ENCODE measurements around the gene HS1BP3.

The HS1BP3 gene

DNA sequence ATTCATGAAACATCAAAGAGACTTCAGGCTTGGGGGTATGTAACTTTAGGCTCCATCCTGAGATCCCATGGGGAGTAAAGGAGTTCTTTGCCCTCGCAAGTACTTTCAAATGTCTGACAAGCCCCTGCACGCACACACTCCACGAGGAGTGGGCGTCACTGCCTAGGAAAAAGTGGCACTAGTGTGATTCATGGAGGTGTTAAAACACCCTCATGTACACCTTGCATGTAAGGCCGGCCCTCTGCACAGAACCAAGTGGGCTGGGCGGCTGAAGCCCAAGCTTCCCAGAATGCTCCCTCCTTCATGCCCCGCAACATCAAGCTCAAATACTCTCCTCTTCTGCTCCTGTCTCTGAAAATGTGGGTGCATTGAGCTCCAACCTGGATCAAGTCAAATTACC lies 7.8 kb downstream of the HS1BP3 start:
- Mint-ChIP-seq H3K4me3 (no peak overlapping the region), H3K4me1 (ENCODE audit: low read depth in 2 of 2) (peaks cover 16 to 21% of the 10 kb centered on the region in 2 donors), H3K27ac (peak overlapping the region; percentile 15 to 25), H3K27me3 (no peaks in the 10 kb centered on the region), H3K36me3 (ENCODE audit: insufficient read depth) (peaks cover 16% of the 10 kb centered on the region), H3K9me3 (no peaks in the 10 kb centered on the region)
- DNase-seq (no peak), ATAC-seq (replicated peaks) (no peak)

- Mint-ChIP-seq H3K36me3 (ENCODE audit: insufficient read depth) (peaks cover 16% of the 10 kb centered on the region), H3K27me3 (no peaks in the 10 kb centered on the region), H3K4me1 (ENCODE audit: low read depth in 2 of 2) (peaks cover 14 to 19% of the 10 kb centered on the region in 2 donors), H3K9me3 (no peaks in the 10 kb centered on the region), H3K4me3 (no peak overlapping the region), H3K27ac (peak overlapping the region; percentile 25 to 49)
- DNase-seq (peak; percentile 69 to 75 (median 70)), ATAC-seq (replicated peaks) (peak; percentile 100)
Observed at GRCh38 chr2:20642055-20642971, 8.6 kb downstream of the HS1BP3 start.

DNA sequence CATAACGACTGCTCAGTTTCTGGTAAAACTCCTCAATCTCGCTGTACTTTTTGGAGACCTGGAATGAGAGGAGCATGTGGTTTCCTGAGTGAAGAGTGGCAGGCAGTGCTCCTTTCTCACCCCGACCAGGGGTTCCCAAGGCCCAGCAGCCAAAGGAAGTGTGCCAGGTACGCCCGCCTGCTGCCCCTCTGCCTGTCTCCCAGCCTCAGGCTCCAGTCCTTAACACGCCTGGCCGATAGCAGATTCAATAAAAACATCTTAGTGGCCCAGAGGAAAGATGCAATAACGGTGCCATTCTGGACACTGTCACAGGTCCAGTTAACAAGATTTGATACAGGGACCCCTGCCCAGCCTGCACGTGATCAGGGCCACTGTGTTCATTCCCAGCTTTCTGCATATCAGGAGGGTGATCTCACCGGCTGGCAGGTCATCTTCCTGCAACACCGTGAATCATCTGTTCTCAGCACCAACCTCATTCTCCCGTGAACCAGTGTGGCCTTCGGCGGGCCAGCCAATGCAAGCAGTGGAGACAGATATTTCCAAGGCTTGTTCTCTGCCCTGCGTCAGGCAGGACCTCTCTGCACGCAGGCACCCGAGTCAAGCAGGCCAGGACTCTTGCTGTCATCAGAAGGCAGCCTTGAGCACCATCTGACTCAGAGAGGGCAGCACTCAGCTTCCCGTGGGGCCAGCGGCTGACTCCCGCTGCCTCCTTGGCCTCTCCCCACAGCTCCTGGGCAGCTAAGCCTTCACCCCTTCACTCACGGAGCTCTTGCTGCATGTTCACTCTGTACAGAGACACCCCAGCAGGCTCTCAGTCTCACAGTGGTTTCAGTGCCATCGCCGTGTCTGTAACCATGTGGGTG lies 9.5 kb downstream of the HS1BP3 start:
- H3K4me1 Mint-ChIP-seq (ENCODE audit: low read depth in 2 of 2), result peaks cover 11 to 19% of the 10 kb centered on the region in 2 donors
- ATAC-seq (replicated peaks), result no peak
- no peaks in the 10 kb centered on the region for H3K27me3 Mint-ChIP-seq
- peak overlapping the region in 1 of 2 donors; percentile 49 for H3K27ac Mint-ChIP-seq
- peaks cover 16% of the 10 kb centered on the region for H3K36me3 Mint-ChIP-seq (ENCODE audit: insufficient read depth)
- H3K9me3 Mint-ChIP-seq, result no peaks in the 10 kb centered on the region
- no peak overlapping the region for H3K4me3 Mint-ChIP-seq
- no peak for DNase-seq

GRCh38 chr2:20640411-20641122 lies 10.3 kb downstream of the HS1BP3 start:
- no peak for ATAC-seq (replicated peaks)
- Mint-ChIP-seq H3K27me3 (no peaks in the 10 kb centered on the region), H3K36me3 (ENCODE audit: insufficient read depth) (peaks cover 16% of the 10 kb centered on the region), H3K9me3 (no peaks in the 10 kb centered on the region), H3K4me1 (ENCODE audit: low read depth in 2 of 2) (peaks cover 13 to 19% of the 10 kb centered on the region in 2 donors), H3K27ac (no peak overlapping the region), H3K4me3 (no peak overlapping the region)
- no peak for DNase-seq

DNA sequence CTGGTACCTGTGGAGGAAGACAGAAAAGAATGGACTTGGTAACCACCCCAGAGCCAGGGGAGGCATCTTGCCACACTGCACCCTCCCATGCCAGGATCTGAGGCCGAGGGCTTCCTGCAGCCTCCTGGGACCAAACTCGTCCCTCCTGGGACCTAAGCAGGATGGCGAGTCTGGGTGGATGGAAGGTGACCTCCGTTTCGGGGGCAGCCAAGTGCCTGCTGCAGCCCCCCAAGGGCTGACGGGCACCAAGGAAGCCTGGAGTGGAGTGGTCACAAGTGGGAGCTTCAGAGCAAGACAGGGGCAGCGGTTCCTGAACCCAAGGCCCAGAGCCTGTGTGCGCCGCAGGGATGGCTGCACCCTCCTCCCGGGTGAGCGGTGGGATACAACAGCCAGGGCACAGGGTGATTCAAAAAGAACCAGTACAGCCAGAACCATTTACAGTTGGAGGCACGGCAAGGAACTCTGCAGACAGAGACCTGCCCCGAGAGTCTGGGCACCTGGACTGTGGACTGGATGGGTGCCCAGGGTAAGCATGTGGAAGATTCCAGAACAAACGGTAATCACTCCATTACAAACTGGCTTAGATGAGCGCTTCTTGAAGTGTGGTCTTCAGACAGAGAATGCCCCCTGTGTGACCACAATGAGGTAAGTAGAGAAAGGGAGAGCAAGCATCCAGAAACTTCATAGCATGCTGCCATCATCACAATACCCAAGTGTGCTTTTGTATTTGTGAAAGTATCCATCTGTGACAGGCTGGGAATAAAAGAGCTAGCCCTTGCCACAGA lies 12.1 kb downstream of the HS1BP3 start:
- Mint-ChIP-seq H3K4me1 (ENCODE audit: low read depth in 2 of 2) (peaks cover 13 to 15% of the 10 kb centered on the region in 2 donors), H3K27me3 (no peaks in the 10 kb centered on the region), H3K36me3 (ENCODE audit: insufficient read depth) (peaks cover 19% of the 10 kb centered on the region), H3K27ac (no peak overlapping the region), H3K4me3 (no peak overlapping the region), H3K9me3 (no peaks in the 10 kb centered on the region)
- no peak for ATAC-seq (replicated peaks)
- no peak for DNase-seq

DNA sequence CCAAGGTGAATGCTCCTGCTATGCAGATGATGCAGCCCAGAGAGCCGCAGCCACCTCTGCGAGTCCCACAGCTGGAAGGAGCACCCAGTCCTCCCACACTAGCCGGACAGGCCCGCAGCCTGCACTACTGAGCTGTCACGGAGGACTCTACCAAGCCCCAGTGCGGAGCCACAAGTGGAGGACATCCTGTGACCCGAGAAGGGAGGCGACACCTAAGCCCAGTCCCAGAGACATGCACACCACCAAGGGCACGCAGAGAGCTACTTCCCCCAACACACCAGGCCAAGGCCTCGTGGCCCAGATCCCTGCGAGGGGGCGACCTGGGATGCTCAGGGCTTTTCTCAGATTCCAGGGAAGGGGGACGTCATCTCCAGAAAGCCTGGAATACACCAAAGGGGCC lies 12.9 kb downstream of the HS1BP3 start:
- Mint-ChIP-seq H3K36me3 (ENCODE audit: insufficient read depth) (peaks cover 19% of the 10 kb centered on the region), H3K4me3 (no peak overlapping the region), H3K27ac (no peak overlapping the region), H3K9me3 (no peaks in the 10 kb centered on the region), H3K27me3 (no peaks in the 10 kb centered on the region), H3K4me1 (ENCODE audit: low read depth in 2 of 2) (peaks cover 11 to 13% of the 10 kb centered on the region in 2 donors)
- no peak for DNase-seq
- ATAC-seq (replicated peaks), result no peak

DNA sequence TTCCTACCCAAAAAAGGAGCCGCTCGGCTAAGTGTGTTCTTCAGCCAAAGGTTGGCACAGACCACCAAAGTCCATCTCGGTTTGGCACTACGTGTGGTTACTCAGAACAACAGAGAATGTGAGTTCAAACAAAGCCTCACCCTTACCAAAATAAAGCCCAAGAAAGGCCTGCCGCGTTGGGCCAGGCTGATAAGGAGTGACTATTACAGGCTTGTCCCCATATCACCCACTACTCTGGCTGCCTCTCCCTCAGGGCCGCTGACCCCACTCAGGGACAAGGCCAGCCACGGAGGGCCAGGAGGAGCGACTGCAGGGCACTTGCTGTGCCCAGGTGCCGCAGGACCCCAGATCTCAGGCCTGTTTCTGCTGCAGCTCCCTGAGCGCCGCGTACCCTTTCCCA lies 13.8 kb downstream of the HS1BP3 start:
- Mint-ChIP-seq H3K4me3 (no peak overlapping the region), H3K27ac (no peak overlapping the region), H3K4me1 (ENCODE audit: low read depth in 2 of 2) (peaks cover 9% of the 10 kb centered on the region in 2 donors), H3K27me3 (no peaks in the 10 kb centered on the region), H3K36me3 (ENCODE audit: insufficient read depth) (peaks cover 19% of the 10 kb centered on the region), H3K9me3 (no peaks in the 10 kb centered on the region)
- ATAC-seq (replicated peaks) (no peak), DNase-seq (no peak)

DNA sequence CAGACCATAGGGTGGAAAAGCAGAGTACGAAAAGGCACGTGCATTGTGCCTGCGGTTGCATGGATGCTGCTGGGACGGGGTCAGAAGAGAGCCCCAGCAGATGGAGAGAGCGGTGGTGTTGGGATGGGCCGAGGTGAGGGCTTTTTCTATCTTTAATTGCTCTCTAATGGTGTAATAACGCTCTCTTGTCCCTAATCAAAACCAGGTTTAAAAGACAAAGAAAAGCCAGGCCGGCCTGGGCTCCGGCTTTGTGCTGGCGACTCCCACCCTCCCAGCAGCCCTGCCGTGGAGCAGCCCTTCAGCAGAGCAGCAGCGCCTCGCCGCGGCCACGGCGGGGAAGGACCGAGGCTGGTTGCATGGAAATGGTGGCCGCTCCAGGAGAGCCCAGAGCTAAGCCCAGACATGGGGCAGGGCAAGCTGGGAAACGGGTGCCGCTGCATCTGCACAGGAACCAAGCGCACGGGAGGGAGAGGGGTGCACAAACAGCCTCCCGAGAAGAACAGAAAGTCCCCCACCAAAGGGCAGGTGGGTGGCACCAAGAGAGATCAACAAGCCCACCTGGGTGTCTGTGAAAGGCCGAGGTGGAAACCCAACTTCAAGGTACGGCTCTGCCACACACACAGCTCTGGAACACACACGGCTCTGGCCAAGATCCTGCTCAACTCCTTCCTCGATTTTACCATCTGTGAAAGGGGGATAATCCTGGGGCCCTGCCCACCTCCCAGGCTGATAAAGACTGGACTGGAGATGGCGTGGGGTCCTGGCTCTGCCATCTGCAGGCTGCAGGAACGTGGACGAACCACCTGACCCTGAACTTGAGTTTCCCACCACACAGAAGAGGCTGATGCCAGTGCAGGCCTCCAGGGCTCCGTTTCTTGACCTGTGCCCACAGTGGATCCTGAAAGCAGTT lies 15.0 kb downstream of the HS1BP3 start:
- H3K4me1 Mint-ChIP-seq (ENCODE audit: low read depth in 2 of 2), result peaks cover 8% of the 10 kb centered on the region in 2 donors
- H3K27me3 Mint-ChIP-seq, result no peaks in the 10 kb centered on the region
- no peaks in the 10 kb centered on the region for H3K9me3 Mint-ChIP-seq
- peak; percentile 70 for ATAC-seq (replicated peaks)
- H3K4me3 Mint-ChIP-seq, result no peak overlapping the region
- no peak overlapping the region for H3K27ac Mint-ChIP-seq
- peaks cover 13% of the 10 kb centered on the region for H3K36me3 Mint-ChIP-seq (ENCODE audit: insufficient read depth)
- peak; percentile 16 to 35 (median 30) for DNase-seq

GRCh38 chr2:20635113-20635510 lies 15.8 kb downstream of the HS1BP3 start:
- no peak overlapping the region for H3K27ac Mint-ChIP-seq
- no peak for ATAC-seq (replicated peaks)
- no peaks in the 10 kb centered on the region for H3K27me3 Mint-ChIP-seq
- peaks cover 8% of the 10 kb centered on the region in 2 donors for H3K4me1 Mint-ChIP-seq (ENCODE audit: low read depth in 2 of 2)
- H3K4me3 Mint-ChIP-seq, result no peak overlapping the region
- peaks cover 13% of the 10 kb centered on the region for H3K36me3 Mint-ChIP-seq (ENCODE audit: insufficient read depth)
- DNase-seq, result no peak
- H3K9me3 Mint-ChIP-seq, result no peaks in the 10 kb centered on the region

GRCh38 chr2:20634507-20635112 lies 16.3 kb downstream of the HS1BP3 start:
- Mint-ChIP-seq H3K27me3 (no peaks in the 10 kb centered on the region), H3K27ac (peak overlapping the region in 1 of 2 donors; percentile 85), H3K36me3 (ENCODE audit: insufficient read depth) (peaks cover 13% of the 10 kb centered on the region), H3K9me3 (no peaks in the 10 kb centered on the region), H3K4me3 (no peak overlapping the region), H3K4me1 (ENCODE audit: low read depth in 2 of 2) (peaks cover 8% of the 10 kb centered on the region in 2 donors)
- no peak for ATAC-seq (replicated peaks)
- DNase-seq, result no peak

DNA sequence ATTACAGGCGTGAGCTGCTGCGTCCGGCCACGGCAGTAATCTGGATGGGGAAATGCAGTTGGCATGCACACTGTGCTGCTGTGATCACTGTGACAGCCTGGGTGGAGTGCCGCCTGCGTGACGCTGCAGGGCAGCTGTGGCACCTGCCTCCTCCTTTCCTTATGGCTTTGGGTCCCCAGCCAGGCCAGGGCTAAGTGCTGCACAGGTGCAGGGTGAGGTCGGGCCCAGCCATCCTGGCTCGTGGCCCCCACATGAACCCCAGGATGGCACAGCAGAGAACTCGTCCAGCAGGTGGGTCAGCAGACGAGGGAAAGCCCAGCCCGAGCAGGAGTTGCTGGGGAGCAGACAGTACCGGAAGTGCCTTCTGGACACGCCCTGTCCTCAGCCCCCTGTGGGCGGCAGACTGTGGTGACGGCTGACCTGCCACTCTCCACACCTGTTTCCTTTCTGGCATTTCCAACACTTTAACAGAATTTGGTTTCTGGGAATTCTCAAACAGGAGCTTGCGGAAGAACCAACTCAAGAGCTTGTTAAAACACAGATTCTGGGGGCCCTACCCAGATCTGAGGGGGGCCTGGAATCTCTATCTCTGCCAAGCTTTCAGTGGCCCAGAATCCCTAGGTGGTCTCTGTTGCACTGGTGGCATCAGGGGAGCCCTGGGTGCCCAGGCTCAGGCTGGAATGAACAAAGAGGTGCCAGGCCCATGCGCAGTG lies 16.9 kb downstream of the HS1BP3 start:
- Mint-ChIP-seq H3K27ac (peak overlapping the region in 1 of 2 donors; percentile 85), H3K36me3 (ENCODE audit: insufficient read depth) (peaks cover 11% of the 10 kb centered on the region), H3K4me1 (ENCODE audit: low read depth in 2 of 2) (peaks cover 6 to 8% of the 10 kb centered on the region in 2 donors), H3K4me3 (no peak overlapping the region), H3K27me3 (no peaks in the 10 kb centered on the region), H3K9me3 (no peaks in the 10 kb centered on the region)
- peak; percentile 12 for ATAC-seq (replicated peaks)
- no peak for DNase-seq
